HCT116 (cell line): Measurements from ENCODE around the gene LRRC61. TPM values are rescaled to one million over a fixed set of nuclear protein-coding genes. Genes with fewer than 3 reads are reported as not detected.
A peak's percentile ranks its signal among the peaks of the same experiment; 100 is the strongest.
"Not testable (repeated sequence)": the region's sequence is repeated elsewhere in the genome, so short reads cannot be mapped to it uniquely, and the experiment has no call there.

ENCODE experiments used
- ATAC-seq: fragments of 200-7000 bp; cut with Tn5 transposase; 2 replicates; pipeline ENCODE4 v1.9.1; 2020; ENCODE audit warnings: mild to moderate bottlenecking, moderate library complexity
- BruUV-seq: library from RNA; stranded (reverse); fragments of 400-500 nt; replicated peaks from 2 replicates; lab custom pipeline; 2021; lab: Mats Ljungman, UMichigan
- CTCF ChIA-PET: fragments of 300-600 bp; sonication (Branson Sonifier 250); formaldehyde crosslinking; loops from one replicate; lab custom pipeline; 2021; ENCODE audit warnings: antibody characterized with exemption; lab: Charles Lee
- POLR2A ChIA-PET: fragments of 300-600, 350-600 bp; sonication (Branson Sonifier 250); formaldehyde crosslinking; loops from one replicate; lab custom pipeline; 2021; ENCODE audit warnings: antibody characterized with exemption; lab: Charles Lee
- RAD21 ChIA-PET, 2 experiments: fragments of 300-600 bp; sonication (Branson Sonifier 250); formaldehyde crosslinking; loops; one replicate each; lab custom pipeline; 2023; ENCODE audit warnings: low total read pairs in 2 of 2; ENCODE audit not compliant: uncharacterized antibody in 2 of 2, unreplicated experiment in 2 of 2, low non-redundant PET in 1 of 2; lab: Charles Lee
- DNase-seq: peaks from one replicate; pipeline ENCODE4 v3.0.0-alpha.2; 2010; ENCODE audit warnings: low read depth, low spot score
- H2AFZ ChIP-seq: fragments of 200-600 bp; shearing (Covaris generic), sonication (generic); 2 replicates; pipeline ENCODE4 v1.6.1; 2017; ENCODE audit warnings: low read depth, mixed run types, mixed read lengths, antibody characterized with exemption, low read length; ENCODE audit not compliant: poor library complexity, severe bottlenecking
- H3K27ac ChIP-seq: 2 replicates; pipeline ENCODE4 v1.5.1; 2012; ENCODE audit warnings: low read depth, low read length
- H3K27me3 ChIP-seq: fragments of 200-600 bp; sonication (generic); 2 replicates; pipeline ENCODE4 v1.6.1; 2016; ENCODE audit warnings: mixed run types, low read length, mixed read lengths; ENCODE audit not compliant: insufficient read depth
- H3K36me3 ChIP-seq, 2 experiments: fragments of 200-500 bp in 1 of 2; fragments of 200-600 bp in 1 of 2; sonication (Bioruptor generic) in 1 of 2; sonication (generic) in 1 of 2; 2 replicates each; pipeline versions ENCODE4 v1.5.1 to v1.6.1; 2014 to 2016; ENCODE audit warnings: low read length in 2 of 2, inconsistent platforms in 1 of 2, mixed read lengths in 1 of 2, mixed run types in 1 of 2; ENCODE audit not compliant: insufficient read depth in 2 of 2, control insufficient read depth in 1 of 2
- H3K4me1 ChIP-seq, 2 experiments: fragments of 200-600 bp in 1 of 2; sonication (generic) in 1 of 2; 2 replicates each; pipeline versions ENCODE4 v1.5.1 to v1.6.1; 2012 to 2017; ENCODE audit warnings: low read length in 2 of 2, inconsistent platforms in 1 of 2, mild to moderate bottlenecking in 1 of 2, mixed read lengths in 1 of 2, mixed run types in 1 of 2, moderate library complexity in 1 of 2; ENCODE audit not compliant: insufficient read depth in 2 of 2, control insufficient read depth in 1 of 2
- H3K4me2 ChIP-seq: fragments of 200-600 bp; sonication (generic); 2 replicates; pipeline ENCODE4 v1.6.1; 2017; ENCODE audit warnings: mixed run types, low read length, mixed read lengths
- H3K4me3 ChIP-seq, 2 experiments: fragments of 200-600 bp in 1 of 2; sonication (generic) in 1 of 2; replicated peaks in 1 of 2; 2 replicates each; pipeline ENCODE4 v1.5.1; 2011 to 2016; ENCODE audit warnings: low read length in 2 of 2, control low read depth in 1 of 2, low read depth in 1 of 2, mild to moderate bottlenecking in 1 of 2, mixed read lengths in 1 of 2, mixed run types in 1 of 2
- H3K79me2 ChIP-seq: fragments of 200-600 bp; sonication (generic); 2 replicates; pipeline ENCODE4 v1.6.1; 2017; ENCODE audit warnings: mild to moderate bottlenecking, mixed run types, low read length, moderate library complexity, mixed read lengths; ENCODE audit not compliant: insufficient read depth
- H3K9ac ChIP-seq: fragments of 200-600 bp; sonication (generic); 2 replicates; pipeline ENCODE4 v1.6.1; 2016; ENCODE audit warnings: low read length, mixed read lengths
- H3K9me2 ChIP-seq: fragments of 200-600 bp; sonication (generic), shearing (Covaris generic); 2 replicates; pipeline ENCODE4 v1.6.1; 2017; ENCODE audit warnings: mixed run types, mild to moderate bottlenecking, moderate library complexity; ENCODE audit not compliant: insufficient read depth
- H3K9me3 ChIP-seq, 2 experiments: fragments of 200-500 bp in 1 of 2; fragments of 200-600 bp in 1 of 2; sonication (Bioruptor generic) in 1 of 2; sonication (generic) in 1 of 2; 2 replicates each; pipeline ENCODE4 v1.6.1; 2014 to 2017; ENCODE audit warnings: low read length in 2 of 2, mixed read lengths in 2 of 2, inconsistent platforms in 1 of 2, low read depth in 1 of 2, mild to moderate bottlenecking in 1 of 2, mixed run types in 1 of 2, moderate library complexity in 1 of 2; ENCODE audit not compliant: control insufficient read depth in 1 of 2, insufficient read depth in 1 of 2
- H4K20me1 ChIP-seq: fragments of 200-600 bp; sonication (generic), shearing (Covaris generic); 2 replicates; pipeline ENCODE4 v1.6.1; 2017; ENCODE audit warnings: mixed run types, mild to moderate bottlenecking, moderate library complexity; ENCODE audit not compliant: insufficient read depth
- intact Hi-C: fragments of 100-400 bp; cut with micrococcal nuclease; formaldehyde crosslinking; loops from 2 replicates; pipeline ENCODE4 v1.10.0; 2022
- total RNA-seq: library from RNA; stranded (reverse); gene quantifications from one replicate; pipeline ENCODE4 v1.2.1, GENCODE V29; 2021; ENCODE audit not compliant: unreplicated experiment

The LRRC61 gene
- total RNA-seq, 1 experiment from 2014 or later: 12.0 TPM

- H3K4me2 ChIP-seq, H3K27me3 ChIP-seq, H2AFZ ChIP-seq, DNase-seq, H3K9me3 ChIP-seq, H4K20me1 ChIP-seq, ATAC-seq, CTCF ChIA-PET, H3K4me1 ChIP-seq, H3K9ac ChIP-seq, RAD21 ChIA-PET, H3K79me2 ChIP-seq, H3K36me3 ChIP-seq, H3K27ac ChIP-seq, H3K9me2 ChIP-seq, BruUV-seq, H3K4me3 ChIP-seq, POLR2A ChIA-PET: not testable (repeated sequence)
- intact Hi-C loops: loop anchor here (5.0 kb wide), 1 partner anchor 468 kb away; no protein-coding TSS in a partner anchor
These were observed 34.3 kb upstream of the LRRC61 start for GRCh38 chr7:150288816-150289215.

DNA sequence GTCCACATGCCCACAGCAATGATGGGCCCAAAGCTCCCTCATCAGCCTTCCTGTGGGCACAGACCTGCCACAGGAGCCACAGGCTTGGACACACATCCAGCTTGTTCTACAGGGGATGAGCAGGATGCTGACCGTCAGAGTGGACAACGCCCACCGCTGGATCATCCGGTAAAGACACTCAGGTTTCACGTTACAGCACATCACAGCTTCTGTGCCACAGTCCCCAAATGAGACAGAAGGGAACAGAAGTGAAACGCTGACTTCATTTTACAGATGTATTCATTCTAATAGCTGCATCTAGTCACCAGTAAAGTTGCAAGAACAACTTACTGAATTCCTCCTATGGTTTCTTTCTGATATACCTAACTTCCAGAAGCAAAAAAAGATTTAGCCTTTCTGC is 32.8 kb upstream of the LRRC61 start:
- H3K4me2 ChIP-seq, CTCF ChIA-PET, intact Hi-C loops, H2AFZ ChIP-seq, H3K4me3 ChIP-seq, H3K9me2 ChIP-seq, H3K9ac ChIP-seq, H3K4me1 ChIP-seq, H3K36me3 ChIP-seq, H4K20me1 ChIP-seq, H3K27ac ChIP-seq, BruUV-seq, RAD21 ChIA-PET, ATAC-seq, H3K9me3 ChIP-seq, H3K27me3 ChIP-seq, H3K79me2 ChIP-seq, POLR2A ChIA-PET, DNase-seq: not testable (repeated sequence)

DNA sequence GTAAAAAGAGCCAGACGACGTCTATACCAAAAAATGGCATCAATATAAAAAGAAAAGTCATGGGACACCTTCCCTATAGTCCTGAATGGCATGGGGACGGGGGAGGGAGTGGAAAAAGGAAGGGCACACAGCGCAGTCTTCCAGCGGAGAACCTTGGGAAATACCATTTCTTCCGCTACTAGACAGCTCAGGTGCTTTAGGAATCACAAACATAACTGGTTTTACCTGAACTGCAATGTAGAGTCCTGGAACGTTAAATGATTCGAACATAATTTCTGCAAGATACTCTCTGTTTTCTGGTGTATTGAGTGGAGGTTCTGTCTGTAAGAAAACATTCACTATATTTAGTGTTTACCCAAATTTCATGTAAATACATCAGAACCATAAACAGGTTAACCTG is 28.1 kb upstream of the LRRC61 start:
- H3K9me3 ChIP-seq, BruUV-seq, CTCF ChIA-PET, H3K79me2 ChIP-seq, H3K4me2 ChIP-seq, POLR2A ChIA-PET, DNase-seq, H3K4me1 ChIP-seq, ATAC-seq, H3K9me2 ChIP-seq, H3K36me3 ChIP-seq, H3K4me3 ChIP-seq, H3K9ac ChIP-seq, H3K27ac ChIP-seq, H2AFZ ChIP-seq, RAD21 ChIA-PET, H3K27me3 ChIP-seq, intact Hi-C loops, H4K20me1 ChIP-seq: not testable (repeated sequence)

DNA sequence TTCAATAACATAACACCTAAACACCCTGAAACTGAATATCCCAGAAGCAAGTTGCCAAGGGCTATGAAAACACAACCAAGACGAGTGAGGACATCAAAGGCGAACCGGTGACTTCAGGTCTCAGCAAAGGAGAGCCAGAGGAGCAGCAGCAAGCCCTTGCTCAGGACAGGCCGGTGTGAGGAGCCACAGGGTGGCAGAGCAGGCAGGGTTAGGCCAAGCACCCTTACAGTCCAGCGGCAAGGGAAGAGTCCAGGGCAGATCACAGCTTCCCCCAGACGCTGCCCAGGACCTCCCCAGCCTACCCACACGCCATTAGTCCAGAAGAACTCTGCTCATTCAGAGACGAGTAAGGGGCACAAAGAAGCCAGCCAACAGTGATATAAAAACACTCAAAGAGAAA is 27.5 kb upstream of the LRRC61 start:
- CTCF ChIA-PET, H3K4me2 ChIP-seq, H2AFZ ChIP-seq, H4K20me1 ChIP-seq, H3K9ac ChIP-seq, H3K79me2 ChIP-seq, H3K4me3 ChIP-seq, H3K27ac ChIP-seq, DNase-seq, H3K27me3 ChIP-seq, H3K4me1 ChIP-seq, H3K9me3 ChIP-seq, RAD21 ChIA-PET, H3K9me2 ChIP-seq, intact Hi-C loops, H3K36me3 ChIP-seq, POLR2A ChIA-PET, BruUV-seq: not testable (repeated sequence)
- ATAC-seq: peak; percentile 53; the same call in 1 of the 2 replicates

DNA sequence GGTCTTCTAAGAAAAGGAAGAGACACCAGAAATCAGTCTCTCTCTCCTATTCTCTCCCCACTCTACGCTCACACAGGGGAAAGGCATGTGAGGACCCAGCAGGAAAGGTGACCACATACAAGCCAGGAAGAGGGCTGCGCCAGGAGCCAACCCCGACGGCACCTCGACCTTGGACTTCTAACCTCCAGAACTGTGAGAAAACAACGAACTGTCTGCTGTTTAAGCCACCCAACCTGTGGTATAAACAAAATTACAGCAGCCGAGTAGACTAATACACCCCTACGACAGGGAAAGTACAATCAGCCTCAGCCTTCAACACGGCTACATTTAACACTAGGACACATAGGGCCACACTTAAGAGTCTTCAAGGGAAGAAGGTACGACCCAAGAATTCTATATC is 26.4 kb upstream of the LRRC61 start:
- not testable (repeated sequence) for BruUV-seq

More for the DNA sequence above, 26.4 kb upstream of the LRRC61 start:
- H3K4me1 ChIP-seq, H3K9ac ChIP-seq, H4K20me1 ChIP-seq, H3K9me2 ChIP-seq, CTCF ChIA-PET, H3K27ac ChIP-seq, DNase-seq, H3K79me2 ChIP-seq, H3K9me3 ChIP-seq, H2AFZ ChIP-seq, RAD21 ChIA-PET, intact Hi-C loops, POLR2A ChIA-PET, H3K36me3 ChIP-seq, H3K4me3 ChIP-seq, H3K4me2 ChIP-seq, ATAC-seq, H3K27me3 ChIP-seq: not testable (repeated sequence)
